ENCODE data around the gene ATP8B3.

Gene ATP8B3

DNA sequence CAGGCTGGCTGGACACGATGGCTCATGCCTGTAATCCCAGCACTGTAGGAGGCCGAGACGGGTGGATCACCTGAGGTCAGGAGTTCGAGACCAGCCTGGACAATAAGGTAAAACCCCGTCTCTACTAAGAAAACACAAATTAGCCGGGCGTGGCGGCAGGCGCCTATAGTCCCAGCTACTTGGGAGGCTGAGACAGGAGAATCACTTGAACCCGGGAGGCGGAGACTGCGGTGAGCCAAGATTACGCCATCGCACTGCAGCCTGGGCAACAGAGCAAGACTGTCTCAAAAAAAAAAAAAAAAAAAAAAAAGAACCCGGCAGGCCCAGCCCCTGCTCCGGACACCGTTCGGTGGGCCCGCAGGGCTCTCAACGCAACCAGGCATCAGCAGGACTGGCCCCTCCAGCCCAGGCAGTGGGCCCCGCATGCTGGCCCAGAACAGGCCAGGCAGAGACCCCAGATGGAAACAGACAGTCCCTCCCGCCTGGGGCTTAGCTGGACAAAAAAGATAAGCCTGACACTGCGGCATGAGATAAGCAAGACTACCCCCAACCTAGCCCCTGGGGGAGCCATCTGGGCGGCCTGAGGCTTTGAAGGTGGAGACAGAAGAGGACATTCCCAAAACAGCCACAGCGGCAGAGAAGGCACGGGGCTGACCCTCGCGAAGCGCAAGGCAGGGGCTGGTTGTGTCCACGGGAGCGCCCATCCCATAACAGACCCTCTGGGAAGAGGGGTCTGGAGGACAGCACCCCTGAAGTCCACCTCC lies 24.6 kb upstream of the ATP8B3 start:
- no peak for DNase-seq (ENCODE audit: low spot score)

- DNase-seq (ENCODE audit: low spot score) = no peak
Measured at GRCh38 chr19:1833540-1833939, 21.5 kb upstream of the ATP8B3 start.

DNA sequence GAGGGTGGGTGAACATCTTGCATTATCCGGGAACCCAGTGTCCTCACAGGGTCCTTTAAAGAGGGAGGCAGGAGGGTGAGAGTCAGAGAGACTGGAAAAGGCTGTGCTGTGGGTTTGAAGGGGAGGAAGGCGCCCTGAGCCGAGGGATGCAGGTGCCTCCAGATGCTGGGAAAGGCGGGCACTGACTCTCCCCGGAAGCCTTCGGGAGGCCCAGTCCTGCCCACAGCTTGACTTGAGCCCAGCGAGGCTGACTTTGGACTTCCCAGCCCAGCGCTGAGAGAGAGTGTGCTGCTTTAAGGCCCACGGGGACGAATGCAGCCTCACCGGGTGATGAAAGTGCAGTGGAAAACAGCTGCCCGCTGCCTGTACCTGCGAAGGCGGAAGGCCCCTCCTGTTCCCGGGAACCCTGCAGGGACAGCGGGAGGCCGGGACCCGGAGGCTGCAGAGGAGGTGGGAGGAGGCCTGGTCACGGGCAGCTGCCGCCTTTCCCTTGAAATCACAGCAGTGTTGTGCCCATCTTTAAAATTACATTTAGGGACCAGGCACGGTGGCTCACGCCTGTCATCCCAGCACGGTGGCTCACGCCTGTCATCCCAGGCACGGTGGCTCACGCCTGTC lies 20.1 kb upstream of the ATP8B3 start:
- DNase-seq (ENCODE audit: low spot score) = no peak

DNA sequence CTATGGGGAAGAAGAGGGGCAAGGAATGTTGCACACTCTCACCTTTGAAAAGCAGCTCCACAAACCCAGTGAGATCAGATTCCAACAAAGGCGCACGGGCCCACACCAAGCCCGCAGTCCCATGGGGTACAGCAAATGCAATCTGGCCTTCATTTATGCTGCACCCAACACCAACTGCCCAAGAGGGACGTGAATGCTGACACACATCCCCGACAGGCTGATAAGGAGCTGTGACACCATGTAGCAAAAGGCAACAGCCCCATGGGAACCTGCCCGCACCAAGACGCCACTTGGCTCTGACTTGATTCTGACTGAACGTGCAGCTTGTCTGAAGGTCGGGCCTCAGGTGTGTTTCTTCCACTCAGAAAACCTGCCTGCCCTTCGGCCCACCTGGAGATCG lies 18.9 kb upstream of the ATP8B3 start:
- no peak for DNase-seq (ENCODE audit: low spot score)

- DNase-seq (ENCODE audit: low spot score) = no peak
Measured at GRCh38 chr19:1830568-1830967, 18.5 kb upstream of the ATP8B3 start.

GRCh38 chr19:1829958-1830357 lies 17.9 kb upstream of the ATP8B3 start:
- no peak for DNase-seq (ENCODE audit: low spot score)

DNA sequence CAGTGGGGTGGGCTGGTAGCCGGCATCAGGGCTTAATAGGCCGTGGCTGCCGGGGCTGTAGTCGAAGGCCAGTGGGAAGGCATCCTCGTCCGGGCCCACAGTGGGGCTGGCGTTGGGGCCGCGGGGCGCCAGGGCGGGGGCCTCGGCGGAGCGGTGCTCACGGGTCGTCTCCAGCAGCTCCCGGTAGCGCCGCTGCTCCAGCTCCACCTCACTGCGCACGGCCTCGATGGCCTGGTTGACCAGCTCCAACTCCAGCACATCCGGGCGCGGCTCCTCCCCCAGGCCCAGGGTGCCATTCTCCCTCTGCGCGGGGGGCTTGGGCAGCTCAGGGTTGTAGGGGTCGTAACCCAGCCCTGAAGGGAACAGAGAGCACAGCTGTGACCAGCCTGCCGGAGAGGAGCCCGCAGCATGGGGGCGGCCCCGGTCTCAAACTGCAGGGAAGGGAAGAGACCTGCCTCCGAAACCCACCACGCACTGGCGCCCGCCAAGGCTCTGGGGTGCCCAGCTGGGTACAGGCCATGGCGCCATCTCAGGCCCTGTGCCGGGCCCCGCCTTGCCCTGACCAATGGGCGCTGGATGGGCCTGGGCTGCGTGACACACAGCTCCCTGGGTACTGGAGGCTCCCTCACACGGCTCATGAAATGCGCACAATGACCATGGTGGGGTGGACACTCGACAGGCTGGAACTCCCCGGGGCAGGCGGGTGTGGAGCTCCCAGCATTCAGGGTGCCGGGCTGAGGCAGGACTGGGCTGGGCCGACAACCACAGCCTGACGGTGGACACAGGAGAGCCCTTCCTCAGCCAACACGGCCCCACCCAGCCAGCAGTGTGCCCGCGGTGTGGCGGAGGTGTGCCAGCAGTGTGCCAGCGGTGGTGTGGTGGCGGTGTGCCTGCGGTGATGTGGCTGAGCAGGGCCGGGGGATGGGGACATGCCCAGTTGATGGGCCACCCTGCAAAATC lies 16.5 kb upstream of the ATP8B3 start:
- DNase-seq (ENCODE audit: low spot score) = no peak

DNA sequence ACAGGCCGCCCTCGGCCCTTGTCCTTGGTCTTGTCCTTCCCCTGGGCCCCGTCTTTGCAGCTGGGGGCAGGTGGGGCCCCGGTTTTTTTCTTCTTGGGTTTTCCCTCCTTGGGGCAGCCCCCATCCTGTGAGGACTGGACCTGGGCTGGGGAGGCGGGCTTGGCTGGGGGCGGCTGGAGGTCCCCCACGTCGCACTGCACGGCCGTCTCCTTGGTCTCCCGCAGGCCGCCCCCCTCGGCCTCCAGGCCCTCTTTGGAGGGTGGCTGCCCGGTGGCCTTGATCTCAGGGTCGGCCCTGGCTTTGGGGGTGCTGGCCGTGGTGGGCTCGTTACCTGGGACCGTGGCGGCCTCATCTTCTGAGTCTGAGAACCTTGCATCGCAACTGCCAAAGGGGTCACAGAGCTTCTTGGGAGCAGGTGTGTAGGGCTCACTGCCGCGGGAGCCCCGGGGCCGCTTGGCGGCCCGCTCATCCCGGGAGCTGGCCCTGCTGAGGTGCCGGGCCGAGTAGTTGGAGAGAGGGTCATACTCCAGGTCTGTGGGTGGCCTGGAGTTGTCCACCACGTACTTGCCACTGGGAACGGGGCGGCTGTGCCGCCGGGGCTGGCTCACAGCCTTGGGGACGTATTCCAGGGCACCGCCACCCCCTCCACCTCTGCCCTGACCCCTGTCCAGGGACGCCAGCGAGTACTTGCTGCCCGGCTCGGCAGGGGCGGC lies 15.6 kb upstream of the ATP8B3 start:
- no peak for DNase-seq (ENCODE audit: low spot score)

DNA sequence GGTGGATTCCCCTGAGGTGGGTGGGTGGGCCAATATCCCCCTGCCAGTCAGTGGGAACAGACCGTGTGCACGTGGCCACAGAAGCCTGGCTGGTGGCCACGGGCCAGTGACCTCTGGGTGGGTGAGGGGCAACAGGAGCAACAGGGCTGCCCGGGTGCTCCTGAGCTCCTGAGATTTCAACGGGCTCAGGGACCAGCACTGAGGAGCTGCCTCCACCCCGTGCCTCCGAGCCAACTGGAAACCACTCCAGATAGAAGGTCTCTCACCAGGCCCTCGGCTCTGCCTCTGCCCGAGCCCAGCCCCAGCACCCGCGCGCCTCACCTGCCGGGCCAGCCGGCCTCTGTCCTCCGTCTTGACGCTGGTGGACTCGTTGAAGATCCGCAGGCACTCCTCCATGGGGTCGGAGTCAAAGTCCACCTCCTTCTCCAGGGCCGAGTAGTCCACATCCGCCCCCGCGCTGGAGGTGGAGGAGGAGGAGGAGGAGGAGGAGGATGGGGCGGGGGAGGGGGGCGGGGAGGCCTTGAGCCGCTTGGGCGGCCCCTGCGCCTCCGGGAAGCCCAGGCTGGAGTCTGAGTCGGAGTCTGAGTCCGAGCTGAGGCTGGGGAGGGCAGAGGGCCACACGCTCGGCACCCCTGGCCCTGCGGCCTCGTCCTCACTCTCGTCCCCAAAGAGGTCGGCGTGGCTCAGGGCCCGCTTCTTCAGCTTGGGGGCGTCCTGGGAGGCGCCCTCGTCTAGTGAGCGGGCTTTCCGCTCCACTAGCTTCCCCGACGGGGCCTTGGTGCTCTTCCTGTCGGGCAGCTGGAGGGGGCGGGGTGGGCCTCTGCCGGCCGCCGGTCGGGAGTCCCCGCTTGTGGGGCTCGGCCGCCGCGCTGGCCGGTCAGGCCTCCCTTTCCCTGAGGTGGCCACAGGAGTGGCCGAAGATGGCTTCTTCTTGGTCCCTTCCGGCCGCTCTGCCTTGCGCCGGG lies 14.8 kb upstream of the ATP8B3 start:
- DNase-seq (ENCODE audit: low spot score) = no peak

GRCh38 chr19:1825909-1826556 lies 14.0 kb upstream of the ATP8B3 start:
- DNase-seq (ENCODE audit: low spot score) = peak; percentile 85

GRCh38 chr19:1824252-1824622 lies 12.2 kb upstream of the ATP8B3 start:
- DNase-seq (ENCODE audit: low spot score) = no peak

- no peak for DNase-seq (ENCODE audit: low spot score)
Measured at GRCh38 chr19:1823539-1824251, 11.6 kb upstream of the ATP8B3 start.

DNA sequence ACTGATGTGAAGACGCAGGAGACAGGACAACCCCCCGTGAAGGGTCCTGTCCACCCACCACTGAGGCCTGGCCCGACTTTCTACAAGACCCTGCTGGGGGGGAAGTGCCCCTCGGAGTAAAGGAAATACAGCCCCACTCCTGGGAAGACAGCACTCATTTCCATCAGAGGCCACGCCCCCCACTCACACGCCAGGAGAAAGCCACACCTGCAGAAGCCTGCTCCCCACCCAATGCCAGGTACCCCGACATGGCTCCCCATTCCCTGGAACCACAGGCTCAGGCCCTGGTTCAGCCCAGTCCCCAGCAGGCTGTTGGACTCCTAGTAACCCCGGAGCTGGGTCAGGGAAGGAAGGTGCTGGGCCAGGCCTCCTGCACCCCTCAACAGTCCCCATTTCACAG lies 10.9 kb upstream of the ATP8B3 start:
- no peak for DNase-seq (ENCODE audit: low spot score)

GRCh38 chr19:1822210-1822609 lies 10.1 kb upstream of the ATP8B3 start:
- DNase-seq (ENCODE audit: low spot score) = no peak

- DNase-seq (ENCODE audit: low spot score) = no peak
Measured at GRCh38 chr19:1819341-1820255, 7.5 kb upstream of the ATP8B3 start.

GRCh38 chr19:1818549-1819195 lies 6.6 kb upstream of the ATP8B3 start:
- no peak for DNase-seq (ENCODE audit: low spot score)

DNA sequence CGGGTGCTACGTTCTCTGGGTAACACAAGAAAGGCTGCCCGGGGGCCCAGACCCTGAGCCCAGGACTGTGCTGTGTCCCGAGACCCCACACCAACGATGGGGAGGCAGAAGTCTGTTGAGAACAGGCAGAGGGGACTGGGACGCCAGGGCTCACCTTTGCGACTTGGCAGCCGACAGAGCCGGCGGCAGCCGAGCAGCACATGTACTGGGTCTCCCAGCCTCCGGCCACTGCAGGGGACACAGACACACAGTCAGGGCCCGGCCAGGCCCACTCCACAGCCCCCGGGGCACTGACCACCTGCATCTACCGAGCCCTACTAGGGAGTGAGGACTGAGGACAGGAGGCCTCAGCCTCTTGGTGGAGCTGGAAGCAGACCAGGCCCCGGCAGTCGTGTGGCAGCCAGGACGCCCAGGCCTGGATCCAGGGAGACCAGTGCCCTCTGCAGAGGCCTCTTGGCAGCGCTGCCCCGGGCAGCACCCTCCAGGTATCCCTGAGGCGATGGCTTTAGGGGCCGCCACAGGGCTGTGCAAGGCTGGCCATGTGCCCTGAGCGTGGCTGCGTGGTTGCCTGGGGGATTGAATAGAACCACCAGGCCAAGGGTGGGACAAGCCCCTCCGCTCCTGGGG lies 5.6 kb upstream of the ATP8B3 start:
- no peak for DNase-seq (ENCODE audit: low spot score)
